HG02885 (cell line): ENCODE data around the gene RCE1.
"Not testable (repeated sequence)": the region's sequence is repeated elsewhere in the genome, so short reads cannot be mapped to it uniquely, and the experiment has no call there.

ENCODE experiments used
- ATAC-seq: cut with Tn5 transposase; IDR thresholded peaks from one replicate; pipeline ENCODE4 v1.9.1; 2021; ENCODE audit warnings: mild to moderate bottlenecking; ENCODE audit not compliant: unreplicated experiment, poor library complexity

The RCE1 gene, protein sequence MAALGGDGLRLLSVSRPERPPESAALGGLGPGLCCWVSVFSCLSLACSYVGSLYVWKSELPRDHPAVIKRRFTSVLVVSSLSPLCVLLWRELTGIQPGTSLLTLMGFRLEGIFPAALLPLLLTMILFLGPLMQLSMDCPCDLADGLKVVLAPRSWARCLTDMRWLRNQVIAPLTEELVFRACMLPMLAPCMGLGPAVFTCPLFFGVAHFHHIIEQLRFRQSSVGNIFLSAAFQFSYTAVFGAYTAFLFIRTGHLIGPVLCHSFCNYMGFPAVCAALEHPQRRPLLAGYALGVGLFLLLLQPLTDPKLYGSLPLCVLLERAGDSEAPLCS

DNA sequence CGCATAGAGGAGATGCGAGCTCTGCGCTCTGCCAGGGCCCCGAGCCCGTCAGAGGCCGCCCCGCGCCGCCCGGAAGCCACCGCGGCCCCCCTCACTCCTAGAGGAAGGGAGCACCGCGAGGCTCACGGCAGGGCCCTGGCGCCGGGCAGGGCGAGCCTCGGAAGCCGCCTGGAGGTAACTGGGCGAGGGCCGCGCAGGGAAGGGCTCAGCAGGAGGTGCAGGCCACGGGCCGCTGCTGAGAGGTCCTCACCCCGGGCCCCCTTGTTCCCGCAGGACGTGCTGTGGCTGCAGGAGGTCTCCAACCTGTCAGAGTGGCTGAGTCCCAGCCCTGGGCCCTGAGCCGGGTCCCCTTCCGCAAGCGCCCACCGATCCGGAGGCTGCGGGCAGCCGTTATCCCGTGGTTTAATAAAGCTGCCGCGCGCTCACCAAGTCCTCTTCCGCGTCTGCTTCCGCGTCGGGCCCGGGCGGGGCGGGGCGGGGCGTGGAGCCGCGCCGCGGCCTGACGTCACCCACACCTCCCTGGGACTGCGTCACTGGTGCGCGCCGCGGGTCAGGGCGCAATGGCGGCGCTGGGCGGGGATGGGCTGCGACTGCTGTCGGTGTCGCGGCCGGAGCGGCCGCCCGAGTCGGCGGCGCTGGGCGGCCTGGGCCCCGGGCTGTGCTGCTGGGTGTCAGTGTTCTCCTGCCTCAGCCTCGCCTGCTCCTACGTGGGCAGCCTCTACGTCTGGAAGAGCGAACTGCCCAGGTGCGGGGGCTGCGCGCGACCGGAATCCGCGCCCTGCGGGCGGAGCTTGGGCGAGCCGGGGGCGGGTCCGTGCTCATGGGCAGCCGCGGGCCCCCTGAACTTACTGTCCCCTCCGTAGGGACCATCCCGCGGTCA, at the start of gene RCE1:
Gene RCE1 (plus strand): TSS at position 546 of the 880 bp plus-strand sequence. CDS start 15 bp downstream, at position 561.
- ATAC-seq: peak; percentile 88

DNA sequence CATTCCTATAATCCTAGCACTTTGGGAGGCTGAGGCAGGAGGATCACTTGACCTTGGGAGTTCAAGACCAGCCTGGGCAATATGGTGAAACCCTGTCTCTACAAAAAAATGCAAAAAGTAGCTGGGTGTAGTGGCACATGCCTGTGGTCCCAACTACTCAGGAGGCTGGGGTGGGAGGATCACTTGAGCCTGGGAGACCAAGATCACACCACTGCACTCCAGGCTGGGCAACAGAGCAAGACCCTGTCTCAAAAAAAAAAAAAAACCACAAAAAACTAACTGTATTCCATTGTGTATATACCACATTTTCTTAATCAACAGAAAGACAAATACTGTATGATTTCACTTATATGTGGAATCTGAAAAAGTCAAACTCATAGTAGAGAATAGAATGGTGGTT, 43.4 kb upstream of the RCE1 start:
- ATAC-seq: not testable (repeated sequence)

DNA sequence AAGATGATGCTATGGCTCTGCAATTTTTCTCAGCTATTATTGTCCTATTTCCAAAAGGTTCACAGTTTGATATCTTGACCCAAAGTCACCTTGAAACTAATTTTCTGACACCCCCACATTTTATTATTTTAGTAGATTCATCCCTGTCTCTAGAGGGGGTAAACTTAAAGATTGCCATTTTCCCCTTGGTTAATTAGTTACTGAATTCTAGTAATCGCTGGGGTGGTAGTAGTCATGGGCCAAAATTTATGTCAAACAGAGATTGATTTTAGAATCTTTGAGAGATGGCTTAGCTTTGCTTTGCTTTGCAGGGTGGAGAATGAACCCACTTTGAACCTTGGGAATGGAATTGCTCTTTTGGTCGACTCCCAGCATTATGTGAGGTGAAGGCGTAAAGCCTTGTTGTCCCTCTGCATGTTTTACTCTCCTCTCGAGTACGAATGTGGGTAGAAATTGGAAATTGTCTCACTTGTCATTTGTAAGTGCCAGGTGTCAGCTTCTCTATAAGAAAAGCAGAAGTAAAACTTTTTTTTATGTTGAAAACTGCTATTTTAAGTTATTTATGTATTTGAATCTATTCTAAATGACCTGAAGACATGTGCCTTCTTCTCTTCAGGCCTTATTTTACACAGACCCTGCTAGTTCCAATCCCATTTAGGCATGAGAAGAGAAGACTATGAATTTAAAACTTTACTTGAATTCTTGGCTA, 42.4 kb upstream of the RCE1 start:
- no peak for ATAC-seq

DNA sequence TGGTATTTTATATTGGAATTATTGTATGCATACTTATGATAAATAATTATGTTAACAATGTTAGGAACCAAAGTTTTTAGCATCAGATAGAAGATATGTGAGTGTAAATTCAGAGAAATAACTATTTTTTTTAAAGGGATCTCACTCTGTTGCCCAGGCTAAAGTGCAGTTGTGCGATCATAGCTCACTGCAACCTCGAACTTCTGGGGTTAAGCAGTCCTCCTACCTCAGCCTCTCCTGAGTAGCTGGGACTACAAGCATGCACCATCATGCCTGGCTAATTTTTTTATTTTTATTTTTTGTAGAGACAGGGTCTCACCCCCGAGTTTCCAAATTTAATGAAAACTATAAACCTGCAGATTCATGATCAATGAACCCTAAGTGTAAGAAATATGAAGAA, 33.6 kb upstream of the RCE1 start:
- ATAC-seq: no peak

DNA sequence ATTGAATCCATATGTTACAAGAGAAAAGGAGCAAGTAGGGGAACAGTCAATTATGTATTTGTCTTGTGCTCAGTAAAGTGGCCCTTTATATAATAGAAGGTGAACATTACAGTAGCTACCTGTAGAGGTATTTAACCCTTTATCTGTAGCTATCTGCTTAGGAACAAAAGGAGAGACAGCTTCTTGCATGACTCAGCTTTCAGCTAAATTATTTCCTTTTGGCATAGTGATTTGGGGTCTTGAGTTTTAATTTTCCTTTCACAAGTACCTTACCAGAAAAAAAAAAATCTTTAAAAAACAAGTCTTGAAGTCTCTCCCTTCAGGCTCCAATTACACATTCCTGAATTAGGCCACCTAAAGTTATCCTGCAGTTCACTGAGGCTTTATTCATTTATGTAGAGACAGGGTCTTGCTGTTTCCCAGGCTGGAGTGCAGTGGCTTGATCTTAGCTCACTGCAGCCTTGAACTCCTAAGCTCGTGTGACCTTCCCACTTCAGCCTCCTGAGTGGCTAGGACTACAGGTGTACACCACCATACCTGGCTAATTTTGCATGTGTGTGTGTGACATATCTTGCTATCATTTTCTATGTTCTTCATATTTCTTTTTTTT, 32.6 kb upstream of the RCE1 start:
- ATAC-seq: no peak

DNA sequence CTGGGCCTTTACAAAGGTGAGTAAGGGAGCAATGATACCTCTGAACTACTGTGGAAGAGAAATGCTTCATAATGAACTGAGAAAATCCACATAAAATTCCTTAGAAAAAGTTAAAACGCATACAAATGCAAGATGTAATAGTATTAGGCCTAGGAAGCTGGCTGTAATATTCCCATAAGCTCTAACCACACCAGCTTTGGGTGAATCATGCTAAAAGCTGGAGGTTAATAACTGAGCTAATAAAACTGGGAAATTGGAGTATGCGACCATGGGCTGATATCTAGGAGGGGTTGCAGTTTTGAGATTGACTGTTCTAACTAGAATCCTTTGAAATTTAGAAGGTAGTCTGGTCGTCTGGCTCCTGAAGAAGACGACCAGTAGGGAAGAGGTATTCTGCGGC, 28.6 kb upstream of the RCE1 start:
- ATAC-seq: no peak

DNA sequence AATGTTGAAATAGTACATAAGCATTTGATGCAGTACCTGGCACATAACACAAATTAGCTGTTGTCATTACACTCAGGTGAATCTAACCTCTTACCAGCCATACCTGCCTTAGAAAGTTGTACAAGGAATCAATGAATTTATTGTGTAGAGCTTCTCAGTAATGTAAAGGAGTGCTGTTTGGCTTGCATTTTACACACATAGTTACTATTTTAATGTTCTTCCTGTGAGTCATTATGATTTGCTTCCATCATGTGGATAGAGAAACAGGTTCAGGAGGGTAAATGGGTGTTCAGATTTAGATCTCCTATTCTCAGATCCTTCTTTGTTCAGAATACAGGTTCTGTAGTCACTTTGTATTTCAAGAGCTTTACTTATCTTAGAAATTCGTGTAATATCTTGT, 27.6 kb upstream of the RCE1 start:
- no peak for ATAC-seq

DNA sequence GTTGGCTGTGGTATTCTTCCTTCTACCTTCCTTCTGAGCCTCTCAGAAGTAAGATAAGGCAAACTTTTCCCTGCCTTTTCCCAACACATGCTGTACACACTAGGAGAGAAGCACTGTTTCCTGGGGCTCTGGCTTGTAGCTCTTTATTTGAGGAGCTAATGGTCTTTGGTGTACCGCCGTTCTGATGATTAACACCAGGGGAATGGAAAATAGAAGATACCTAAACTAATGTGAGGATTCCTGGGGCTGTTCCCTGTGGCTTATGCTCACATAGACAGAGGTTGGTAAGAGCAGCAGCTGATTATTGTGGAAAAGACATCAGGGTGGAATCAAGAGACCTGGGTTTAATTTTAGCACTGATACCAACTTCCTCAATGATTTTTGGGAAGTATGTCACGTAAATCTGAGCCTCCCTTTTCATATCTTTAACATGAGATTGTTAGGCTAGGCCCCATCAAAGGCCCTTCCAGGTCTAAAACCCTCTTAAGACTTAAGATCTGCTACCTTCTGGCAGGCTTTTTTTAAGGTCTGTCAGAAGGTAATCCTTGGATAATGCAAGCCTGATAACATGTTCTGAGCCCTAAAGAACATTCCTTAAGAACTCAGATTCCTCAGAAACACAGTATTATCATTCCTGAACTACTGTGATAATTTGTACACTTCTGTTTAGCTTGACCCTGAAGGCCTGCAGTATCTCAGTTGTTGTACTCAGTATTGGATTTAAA, 24.8 kb upstream of the RCE1 start:
- no peak for ATAC-seq

DNA sequence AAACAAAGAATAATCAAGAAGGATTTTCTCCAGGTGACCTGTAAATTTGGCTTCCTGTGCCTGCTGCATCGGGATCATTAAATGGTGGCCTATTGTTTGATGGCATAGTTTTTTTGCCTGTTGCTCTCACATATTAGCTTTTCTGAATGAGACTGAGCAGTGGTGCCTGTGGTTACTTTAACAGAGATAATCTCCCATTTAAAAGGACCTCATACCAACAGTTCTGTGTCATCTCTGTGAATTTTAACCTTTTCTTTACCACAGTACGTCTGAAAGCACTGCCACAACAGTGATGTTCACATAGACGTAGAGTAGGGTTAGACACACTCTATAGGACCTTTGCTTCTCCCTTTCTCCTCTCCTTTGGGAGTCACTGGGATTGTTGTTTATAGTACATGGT, 22.9 kb upstream of the RCE1 start:
- ATAC-seq: no peak

DNA sequence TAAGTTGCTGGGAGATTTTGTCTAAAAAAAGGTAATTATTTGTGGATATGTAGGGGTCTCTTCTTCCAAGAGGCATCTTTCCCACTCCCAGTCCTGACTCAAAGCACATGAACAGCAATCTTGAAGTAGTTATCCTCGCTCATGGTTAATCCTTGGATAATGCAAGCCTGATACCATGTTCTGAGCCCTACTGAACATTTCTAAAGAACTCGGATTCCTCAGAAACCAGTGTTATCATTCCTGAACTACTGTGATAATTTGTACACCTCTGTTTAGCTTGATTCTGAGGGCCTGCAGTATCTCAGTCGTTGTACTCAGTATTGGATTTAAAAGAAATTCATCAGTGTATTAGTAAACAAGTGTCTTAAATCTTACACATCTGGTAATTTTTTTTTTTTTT, 22.3 kb upstream of the RCE1 start:
- ATAC-seq: no peak

DNA sequence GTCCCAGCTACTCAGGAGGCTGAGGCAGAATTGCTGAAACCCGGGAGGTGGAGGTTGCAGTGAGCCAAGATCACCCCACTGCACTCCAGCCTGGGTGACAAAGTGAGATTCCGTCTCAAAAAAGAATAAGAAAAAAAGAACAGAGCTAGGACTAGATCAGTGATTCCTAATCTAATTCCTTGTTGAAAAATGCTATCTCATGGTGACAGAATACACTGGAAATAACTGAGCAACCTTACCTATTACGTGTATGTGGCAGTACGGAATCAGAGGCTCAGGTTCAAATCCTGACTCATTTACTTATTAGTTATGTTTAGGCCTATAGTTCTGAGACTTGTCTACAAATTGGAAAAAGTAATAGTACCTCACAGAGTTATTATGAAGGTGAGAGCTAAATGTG, 19.5 kb upstream of the RCE1 start:
- no peak for ATAC-seq

DNA sequence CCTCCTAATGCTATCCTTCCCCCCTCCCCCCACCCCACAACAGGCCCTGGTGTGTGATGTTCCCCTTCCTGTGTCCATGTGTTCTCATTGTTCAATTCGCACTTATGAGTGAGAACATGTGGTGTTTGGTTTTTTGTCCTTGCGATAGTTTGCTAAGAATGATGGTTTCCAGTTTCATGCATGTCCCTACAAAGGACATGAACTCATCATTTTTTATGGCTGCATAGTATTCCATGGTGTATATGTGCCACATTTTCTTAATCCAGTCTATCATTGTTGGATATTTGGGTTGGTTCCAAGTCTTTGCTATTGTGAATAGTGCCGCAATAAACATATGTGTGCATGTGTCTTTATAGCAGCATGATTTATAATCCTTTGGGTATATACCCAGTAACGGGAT, 18.7 kb upstream of the RCE1 start:
- ATAC-seq: not testable (repeated sequence)

DNA sequence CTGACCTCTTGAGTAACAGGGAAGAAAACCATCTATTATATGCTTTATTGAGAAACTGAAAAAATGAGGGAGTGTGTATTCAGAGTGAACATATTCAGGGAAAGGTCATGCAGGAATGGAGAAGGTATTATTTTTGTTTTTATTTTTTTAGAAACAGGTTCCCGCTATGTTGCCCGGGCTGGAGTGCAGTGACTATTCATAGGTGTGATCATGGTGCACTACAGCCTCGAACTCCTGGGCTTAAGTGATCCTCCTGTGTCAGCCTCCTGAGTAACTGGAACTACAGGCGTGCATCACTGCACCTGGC, 8.7 kb upstream of the RCE1 start:
- no peak for ATAC-seq

DNA sequence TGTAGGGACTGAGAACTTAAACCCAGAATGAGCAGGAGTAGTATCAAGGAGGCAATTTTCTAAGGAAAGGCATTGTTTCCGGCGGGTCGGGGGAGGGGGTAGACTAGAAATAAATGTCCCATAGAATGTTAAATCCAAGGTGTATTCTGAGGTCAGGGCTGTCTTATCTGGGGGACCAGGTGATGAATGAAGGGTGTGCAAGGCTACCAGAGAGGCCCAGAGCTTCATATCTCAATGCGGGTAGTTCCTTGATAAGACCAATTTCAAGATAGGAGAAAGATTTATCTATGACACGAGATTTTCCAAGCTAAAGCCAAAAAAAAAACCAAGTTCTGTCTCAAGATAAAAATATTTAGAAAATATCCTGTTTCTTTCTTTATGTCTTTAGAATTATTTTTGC, 8.3 kb upstream of the RCE1 start:
- ATAC-seq: no peak

DNA sequence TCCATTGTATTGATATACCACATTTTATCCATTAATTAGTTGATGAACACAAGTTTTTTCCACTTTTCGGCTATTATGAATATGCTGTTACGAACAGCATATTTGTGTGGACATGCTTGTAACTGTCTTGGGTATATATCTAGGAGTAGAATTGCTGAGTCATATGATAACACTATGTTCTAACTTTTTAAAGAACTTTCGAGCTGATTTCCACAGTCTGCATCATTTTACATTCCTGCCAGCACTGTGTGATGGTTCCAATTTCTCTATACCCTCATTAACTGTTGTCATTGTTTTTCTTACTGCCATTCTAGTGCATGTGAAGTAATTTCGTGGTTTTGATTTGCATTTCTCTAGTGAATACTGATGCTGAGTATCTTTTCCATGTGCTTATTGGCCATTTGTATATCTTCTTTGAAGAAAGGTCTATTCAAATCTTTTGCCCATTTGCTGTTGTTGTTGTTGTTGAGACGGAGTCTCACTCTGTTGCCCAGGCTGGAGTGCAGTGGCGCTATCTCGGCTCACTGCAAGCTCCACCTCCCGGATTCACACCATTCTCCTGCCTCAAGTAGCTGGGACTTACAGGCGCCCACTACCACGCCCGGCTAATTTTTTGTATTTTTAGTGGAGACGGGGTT, 7.4 kb upstream of the RCE1 start:
- ATAC-seq: no peak

DNA sequence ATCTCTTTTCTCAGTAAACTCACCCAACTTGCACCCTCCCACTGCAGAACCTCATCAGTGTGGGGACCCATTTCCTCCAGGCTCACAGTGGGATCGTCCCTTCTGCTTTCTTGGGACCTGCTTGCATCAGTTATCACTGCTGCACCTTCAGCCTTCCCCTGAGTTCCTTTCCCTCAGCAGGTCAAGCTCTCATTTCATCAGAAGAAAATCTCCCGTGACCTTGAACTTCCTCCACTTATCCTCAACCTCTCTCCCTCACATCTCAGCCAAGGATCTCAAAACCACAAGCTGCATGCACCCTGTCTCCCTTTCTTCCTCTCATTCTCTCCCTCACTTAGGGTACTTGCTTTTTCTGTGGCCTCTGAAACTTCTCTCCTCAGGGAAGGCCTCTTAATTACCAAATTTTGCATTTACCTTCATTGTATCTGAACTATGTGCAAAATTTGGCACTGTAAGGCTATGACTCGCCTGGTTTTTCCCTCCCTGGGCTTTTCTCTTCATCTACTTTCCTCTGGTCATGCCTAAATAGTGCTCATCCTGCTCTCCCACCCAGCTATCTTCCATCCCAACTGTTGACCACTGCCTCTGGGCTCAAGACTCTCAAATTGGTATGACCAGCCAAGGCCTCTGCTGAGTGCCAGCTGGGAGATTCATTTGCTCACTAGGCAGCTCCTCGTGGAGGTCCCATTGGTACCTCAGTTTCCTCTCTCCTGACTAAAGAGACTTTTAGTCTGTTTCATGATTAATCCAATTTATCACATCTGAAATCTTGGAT, 2.7 kb upstream of the RCE1 start:
- ATAC-seq: no peak

DNA sequence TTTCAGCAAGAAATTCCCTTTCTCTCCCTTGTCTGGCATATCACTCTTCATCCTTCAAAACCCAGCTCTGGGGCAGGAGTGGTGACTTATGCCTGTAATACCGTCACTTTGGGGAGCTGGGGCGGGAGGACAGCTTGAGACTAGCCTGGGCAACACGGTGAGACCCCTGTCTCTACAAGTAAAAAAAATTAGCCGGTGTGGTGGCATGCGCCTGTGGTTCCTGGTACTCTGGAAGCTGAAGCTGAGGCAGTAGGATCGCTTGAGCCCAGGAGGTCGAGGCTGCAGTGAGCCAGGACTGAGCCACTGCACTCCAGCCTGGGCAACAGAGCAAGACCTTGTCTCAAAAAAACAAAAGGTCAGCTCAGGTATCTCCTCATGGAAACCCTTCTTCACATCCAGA, 1.4 kb upstream of the RCE1 start:
- no peak for ATAC-seq

DNA sequence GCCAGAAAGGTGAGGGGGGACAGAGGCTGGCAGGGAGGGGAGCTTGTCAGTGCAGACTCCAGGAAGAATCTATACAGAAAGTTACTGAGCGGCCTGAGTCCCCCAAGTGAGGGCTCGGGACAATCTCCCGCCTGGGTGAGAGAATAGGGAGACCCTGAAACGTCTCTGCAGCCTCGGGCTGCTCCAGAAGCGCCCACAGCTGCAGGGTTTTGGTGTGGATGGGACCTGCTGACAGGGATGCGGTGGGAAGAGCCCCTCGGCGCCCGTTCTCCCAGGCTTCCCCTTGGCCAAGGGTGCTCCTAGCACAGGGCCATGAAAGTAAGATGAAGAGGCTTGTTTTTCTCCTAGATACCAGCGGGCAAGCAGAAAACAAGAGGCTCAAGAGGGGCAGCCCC, 743 bp upstream of the RCE1 start:
- ATAC-seq: no peak
